GM12874 (cell line): ENCODE measurements around the gene CD63.

Source experiments
- TF ChIP-seq, protein P1 (sequence below): IDR thresholded peaks from 2 replicates; pipeline ENCODE4 v1.5.1; 2011; ENCODE audit warnings: low read depth, mild to moderate bottlenecking, control low read depth, low read length, moderate library complexity; ENCODE audit not compliant: insufficient read depth

The CD63 gene

GRCh38 chr12:55757701-55758100, 28.9 kb upstream of the CD63 start:
- TF ChIP-seq, protein P1, sequence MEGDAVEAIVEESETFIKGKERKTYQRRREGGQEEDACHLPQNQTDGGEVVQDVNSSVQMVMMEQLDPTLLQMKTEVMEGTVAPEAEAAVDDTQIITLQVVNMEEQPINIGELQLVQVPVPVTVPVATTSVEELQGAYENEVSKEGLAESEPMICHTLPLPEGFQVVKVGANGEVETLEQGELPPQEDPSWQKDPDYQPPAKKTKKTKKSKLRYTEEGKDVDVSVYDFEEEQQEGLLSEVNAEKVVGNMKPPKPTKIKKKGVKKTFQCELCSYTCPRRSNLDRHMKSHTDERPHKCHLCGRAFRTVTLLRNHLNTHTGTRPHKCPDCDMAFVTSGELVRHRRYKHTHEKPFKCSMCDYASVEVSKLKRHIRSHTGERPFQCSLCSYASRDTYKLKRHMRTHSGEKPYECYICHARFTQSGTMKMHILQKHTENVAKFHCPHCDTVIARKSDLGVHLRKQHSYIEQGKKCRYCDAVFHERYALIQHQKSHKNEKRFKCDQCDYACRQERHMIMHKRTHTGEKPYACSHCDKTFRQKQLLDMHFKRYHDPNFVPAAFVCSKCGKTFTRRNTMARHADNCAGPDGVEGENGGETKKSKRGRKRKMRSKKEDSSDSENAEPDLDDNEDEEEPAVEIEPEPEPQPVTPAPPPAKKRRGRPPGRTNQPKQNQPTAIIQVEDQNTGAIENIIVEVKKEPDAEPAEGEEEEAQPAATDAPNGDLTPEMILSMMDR: no peak

DNA sequence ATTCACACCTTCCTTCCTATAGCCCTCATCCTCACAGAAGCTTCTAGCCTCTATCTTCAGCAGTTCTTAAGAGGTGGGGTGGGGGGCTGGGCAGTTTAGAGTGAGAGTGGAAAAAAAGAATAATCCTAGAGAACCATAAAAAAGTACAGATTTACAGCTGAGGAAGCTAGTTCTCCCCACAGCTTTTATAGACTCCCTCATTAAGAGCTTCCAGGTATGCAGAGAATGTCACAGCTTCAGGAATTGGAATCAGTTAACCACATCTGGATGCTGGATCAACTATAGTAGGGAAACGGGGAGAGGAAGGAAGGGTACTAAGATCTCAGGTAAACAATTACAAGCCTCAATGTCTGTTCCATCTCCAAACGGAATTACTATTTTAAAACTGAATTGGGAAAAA, 26.4 kb upstream of the CD63 start:
- TF ChIP-seq, protein P1: no peak

DNA sequence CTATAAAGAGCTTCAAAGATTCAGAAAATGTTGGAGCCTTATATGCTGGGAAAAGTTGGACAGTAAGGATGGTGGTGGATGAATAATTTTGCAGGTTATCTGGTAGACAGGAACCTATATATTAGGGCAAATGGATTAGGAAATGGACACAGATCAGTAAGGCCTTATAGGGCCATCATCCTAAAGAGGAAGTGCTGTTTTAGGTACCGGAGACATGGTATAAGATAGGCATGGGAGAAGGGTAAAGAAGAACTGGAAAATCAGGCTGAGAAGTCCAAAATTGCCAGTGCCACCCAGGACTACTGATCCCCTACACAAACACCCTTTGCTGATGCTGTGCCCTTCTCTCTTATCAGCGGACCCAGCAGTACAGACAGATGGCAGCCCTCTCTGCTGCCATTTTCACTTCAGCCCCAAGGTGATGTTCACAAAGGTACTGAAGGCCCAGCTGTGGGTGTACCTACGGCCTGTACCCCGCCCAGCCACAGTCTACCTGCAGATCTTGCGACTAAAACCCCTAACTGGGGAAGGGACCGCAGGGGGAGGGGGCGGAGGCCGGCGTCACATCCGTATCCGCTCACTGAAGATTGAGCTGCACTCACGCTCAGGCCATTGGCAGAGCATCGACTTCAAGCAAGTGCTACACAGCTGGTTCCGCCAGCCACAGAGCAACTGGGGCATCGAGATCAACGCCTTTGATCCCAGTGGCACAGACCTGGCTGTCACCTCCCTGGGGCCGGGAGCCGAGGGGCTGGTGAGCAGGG, 19.6 kb upstream of the CD63 start:
- TF ChIP-seq, protein P1: no peak

GRCh38 chr12:55746913-55747231, 18.1 kb upstream of the CD63 start:
- TF ChIP-seq, protein P1: no peak

- TF ChIP-seq, protein P1: no peak
These were observed 17.5 kb upstream of the CD63 start for GRCh38 chr12:55746174-55746912.

DNA sequence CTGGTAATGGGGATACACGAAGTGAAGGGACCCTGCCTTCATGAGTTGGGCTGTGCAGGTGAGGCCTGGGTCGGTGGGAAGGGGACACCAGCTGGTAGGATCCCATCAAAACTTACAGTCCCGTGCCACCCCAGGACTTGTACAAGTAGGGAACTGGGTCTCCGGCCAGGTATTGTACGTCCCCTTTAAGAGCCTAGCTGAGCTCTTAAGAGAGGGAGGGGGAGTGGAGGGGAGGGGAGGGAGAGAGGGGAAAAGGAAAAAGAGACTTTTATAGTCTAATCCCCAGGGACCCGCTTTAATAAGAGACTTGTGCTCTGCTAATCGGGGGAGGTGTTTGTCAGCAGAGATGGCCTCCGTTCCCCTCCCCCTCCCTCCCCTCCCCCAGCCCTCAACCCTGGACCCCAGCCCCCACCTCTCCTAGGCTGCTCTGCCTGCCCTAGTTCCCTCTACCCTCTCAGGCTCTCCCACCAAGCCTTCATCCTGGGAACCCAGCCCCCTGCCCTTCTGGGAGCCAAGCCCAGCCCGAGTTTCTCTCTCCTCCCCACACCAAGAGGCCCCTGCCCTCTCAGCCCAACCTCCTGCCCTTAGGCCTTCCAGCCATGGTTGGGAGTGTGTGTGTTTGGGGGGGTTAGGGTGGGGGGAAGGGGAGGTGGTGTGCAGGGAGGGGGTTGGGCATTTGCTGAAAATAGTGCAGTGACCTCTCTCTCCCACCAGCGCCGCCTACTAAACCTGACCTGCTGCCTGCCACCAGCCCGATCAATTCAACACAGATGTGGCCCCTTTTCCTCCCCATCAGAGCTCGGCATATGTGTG, 16.8 kb upstream of the CD63 start:
- TF ChIP-seq, protein P1: no peak
